ENCODE results near the gene ECE2.

ECE2 gene

DNA sequence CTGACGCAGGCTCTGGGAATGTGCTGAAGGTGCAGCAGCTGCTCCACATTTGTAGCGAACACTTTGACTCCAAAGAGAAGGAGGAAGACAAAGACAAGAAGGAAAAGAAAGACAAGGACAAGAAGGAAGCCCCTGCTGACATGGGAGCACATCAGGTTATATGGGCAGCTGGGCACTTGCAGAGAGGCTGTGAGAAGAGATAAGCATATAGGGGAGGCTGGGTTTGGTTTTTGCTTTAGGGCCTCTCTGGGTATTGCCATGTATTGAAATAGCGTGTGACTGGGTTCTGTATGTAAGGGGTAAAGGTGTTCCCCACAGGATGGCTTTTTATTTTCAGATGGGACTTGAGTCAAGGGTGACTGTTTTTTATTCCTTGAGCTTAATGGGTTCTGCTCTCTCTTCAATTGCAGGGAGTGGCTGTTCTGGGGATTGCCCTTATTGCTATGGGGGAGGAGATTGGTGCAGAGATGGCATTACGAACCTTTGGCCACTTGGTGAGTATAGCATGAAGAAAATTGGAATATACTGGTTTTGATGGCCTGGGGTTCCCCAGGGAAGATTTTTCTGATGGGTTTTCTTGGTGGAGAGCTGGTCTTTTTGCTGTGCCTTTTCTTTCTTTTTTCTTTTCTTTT lies 30.6 kb downstream of the ECE2 start:
- no peak overlapping the region for H3K27ac ChIP-seq
- DNase-seq (ENCODE audit: low read depth, low spot score): no peak

- no peak overlapping the region for H3K27ac ChIP-seq
- no peak for DNase-seq (ENCODE audit: low read depth, low spot score)
Observed at GRCh38 chr3:184307915-184308314, 32.1 kb downstream of the ECE2 start.

DNA sequence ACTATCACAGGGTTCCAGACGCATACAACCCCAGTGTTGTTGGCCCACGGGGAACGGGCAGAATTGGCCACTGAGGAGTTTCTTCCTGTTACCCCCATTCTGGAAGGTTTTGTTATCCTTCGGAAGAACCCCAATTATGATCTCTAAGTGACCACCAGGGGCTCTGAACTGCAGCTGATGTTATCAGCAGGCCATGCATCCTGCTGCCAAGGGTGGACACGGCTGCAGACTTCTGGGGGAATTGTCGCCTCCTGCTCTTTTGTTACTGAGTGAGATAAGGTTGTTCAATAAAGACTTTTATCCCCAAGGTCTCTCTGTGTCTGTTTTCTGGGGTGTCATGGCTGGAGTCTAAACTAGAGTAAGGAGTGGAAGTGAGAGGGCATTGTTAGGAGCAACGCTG lies 32.9 kb downstream of the ECE2 start:
- DNase-seq (ENCODE audit: low read depth, low spot score): no peak

DNA sequence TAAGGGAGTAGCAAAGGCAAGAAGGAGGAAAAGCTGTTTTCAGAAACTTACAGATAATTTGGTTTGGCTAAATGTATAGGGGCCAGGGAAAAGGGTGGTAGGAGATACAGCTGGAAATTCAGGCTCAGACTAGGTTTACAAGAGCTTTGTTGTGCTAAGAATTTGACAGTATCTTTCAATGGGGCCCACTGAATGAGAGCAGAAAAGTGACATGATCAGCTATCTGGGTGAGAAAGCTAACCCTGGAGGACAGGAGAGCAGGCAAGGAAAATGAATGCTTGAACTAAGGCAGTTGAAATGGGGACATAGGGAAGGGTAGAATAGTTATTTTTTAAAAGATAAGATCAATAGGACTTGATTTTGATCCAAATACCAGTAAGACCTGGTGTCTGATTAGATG lies 35.8 kb downstream of the ECE2 start:
- H3K27ac ChIP-seq: peak overlapping the region; percentile 10
- no peak for DNase-seq (ENCODE audit: low read depth, low spot score)

More for the DNA sequence above, 32.9 kb downstream of the ECE2 start:
- no peak overlapping the region for H3K27ac ChIP-seq

- peak within 1 kb of the TSS; percentile 95 for H3K27ac ChIP-seq
- DNase-seq (ENCODE audit: low read depth, low spot score): peak; percentile 72
Observed at GRCh38 chr3:184314363-184314699, 38.5 kb downstream of the ECE2 start, which contains the start of gene EIF4G1. Gene EIF4G1 (plus strand): TSS chr3:184314606. CDS start chr3:184315797, 1,191 bp downstream.

- no peak for DNase-seq (ENCODE audit: low read depth, low spot score)
- peak overlapping the region; percentile 95 for H3K27ac ChIP-seq
Observed at GRCh38 chr3:184314700-184315542, 39.1 kb downstream of the ECE2 start.

DNA sequence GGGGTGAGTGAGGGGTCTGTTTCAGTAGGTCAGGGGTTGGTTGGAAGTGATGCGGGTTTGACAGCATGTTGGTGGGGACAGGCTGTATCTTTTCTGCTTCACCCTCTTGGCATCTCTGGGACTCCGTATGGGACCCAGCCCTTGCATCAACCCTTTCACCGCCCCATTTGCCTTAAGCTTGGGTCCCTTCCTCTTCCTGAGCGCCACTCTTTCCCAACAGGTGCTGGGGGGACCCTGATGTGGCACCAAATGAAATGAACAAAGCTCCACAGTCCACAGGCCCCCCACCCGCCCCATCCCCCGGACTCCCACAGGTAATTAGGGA lies 39.7 kb downstream of the ECE2 start:
- H3K27ac ChIP-seq: peak overlapping the region; percentile 95
- no peak for DNase-seq (ENCODE audit: low read depth, low spot score)

DNA sequence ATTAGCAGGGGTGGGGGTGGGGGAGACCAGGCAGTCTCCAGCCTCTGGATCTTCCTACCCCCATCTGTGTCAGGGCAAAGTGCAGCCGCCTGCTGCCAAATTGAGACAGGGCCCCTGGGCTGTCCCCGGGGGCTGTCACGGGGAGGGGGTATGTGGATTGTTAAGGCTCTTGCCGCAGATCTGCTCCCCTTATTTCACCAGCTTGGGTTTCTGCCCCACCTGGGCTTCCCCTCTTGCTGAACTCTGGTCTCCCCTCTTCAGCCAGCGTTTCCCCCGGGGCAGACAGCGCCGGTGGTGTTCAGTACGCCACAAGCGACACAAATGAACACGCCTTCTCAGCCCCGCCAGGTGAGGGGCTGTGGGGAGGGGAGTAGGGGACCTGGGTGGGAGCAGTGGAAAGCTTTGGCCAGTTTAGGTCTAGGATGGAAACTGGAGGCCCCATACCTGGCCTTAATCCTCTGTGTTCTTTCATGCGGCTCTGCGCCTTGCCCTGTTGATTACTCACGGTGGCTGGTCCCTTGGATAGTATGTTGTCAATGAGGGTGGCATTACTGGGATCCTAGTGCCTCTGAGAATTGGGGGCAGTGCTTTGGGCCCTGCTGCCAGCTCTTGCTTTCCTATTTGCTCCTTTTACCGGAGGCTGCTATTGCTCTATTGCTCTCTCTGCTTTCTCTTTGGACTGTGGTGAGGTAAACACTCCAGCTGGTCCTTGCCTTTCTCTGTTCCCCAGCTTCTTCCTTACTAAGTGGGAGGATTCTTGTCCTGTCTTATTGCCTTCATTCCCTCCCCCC lies 40.2 kb downstream of the ECE2 start:
- DNase-seq (ENCODE audit: low read depth, low spot score): no peak

GRCh38 chr3:184316792-184317191 lies 41.0 kb downstream of the ECE2 start:
- H3K27ac ChIP-seq: peak overlapping the region; percentile 95
- no peak for DNase-seq (ENCODE audit: low read depth, low spot score)

More for the DNA sequence above, 40.2 kb downstream of the ECE2 start:
- H3K27ac ChIP-seq: peak overlapping the region; percentile 95

DNA sequence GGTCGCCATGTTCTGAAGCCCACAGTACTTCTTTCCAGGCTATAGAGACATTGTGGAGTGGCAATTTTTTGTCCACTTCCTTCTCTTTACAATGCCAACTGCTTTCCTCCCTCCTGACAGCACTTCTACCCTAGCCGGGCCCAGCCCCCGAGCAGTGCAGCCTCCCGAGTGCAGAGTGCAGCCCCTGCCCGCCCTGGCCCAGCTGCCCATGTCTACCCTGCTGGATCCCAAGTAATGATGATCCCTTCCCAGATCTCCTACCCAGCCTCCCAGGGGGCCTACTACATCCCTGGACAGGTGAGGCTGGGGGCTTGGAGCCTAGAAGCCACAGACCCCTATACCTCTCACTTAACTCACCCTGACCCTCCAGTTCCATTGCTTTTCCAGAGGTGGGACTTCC lies 41.4 kb downstream of the ECE2 start:
- H3K27ac ChIP-seq: peak overlapping the region; percentile 95
- DNase-seq (ENCODE audit: low read depth, low spot score): no peak

GRCh38 chr3:184320104-184320445 lies 44.3 kb downstream of the ECE2 start:
- no peak for DNase-seq (ENCODE audit: low read depth, low spot score)
- H3K27ac ChIP-seq: peak overlapping the region; percentile 95

- DNase-seq (ENCODE audit: low read depth, low spot score): no peak
- peak overlapping the region; percentile 6 for H3K27ac ChIP-seq
Observed at GRCh38 chr3:184321666-184322065, 45.8 kb downstream of the ECE2 start.

DNA sequence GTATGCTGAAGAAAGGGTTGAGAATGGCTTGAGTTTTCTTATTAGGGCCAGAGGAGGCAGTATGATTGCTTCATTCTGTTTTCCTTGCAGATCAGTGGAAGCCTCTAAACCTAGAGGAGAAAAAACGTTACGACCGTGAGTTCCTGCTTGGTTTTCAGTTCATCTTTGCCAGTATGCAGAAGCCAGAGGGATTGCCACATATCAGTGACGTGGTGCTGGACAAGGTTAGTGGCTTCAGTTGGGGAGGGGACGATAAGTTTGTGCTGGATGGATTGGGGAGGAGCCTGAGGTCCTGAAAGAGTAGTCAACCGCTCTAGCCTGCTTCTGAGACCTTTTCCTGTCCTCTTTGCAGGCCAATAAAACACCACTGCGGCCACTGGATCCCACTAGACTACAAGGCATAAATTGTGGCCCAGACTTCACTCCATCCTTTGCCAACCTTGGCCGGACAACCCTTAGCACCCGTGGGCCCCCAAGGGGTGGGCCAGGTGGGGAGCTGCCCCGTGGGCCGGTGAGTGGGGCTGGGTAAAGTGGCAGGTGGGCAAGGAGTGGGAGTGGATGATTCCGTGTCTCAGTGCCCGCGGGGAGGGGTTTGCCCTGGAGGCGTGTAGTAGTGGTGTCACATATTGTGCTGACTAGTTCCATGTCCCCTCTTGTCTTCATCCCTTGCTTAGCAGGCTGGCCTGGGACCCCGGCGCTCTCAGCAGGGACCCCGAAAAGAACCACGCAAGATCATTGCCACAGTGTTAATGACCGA lies 47.1 kb downstream of the ECE2 start:
- peak overlapping the region; percentile 6 for H3K27ac ChIP-seq
- DNase-seq (ENCODE audit: low read depth, low spot score): no peak

- no peak overlapping the region for H3K27ac ChIP-seq
- no peak for DNase-seq (ENCODE audit: low read depth, low spot score)
Observed at GRCh38 chr3:184323696-184324095, 47.9 kb downstream of the ECE2 start.

DNA sequence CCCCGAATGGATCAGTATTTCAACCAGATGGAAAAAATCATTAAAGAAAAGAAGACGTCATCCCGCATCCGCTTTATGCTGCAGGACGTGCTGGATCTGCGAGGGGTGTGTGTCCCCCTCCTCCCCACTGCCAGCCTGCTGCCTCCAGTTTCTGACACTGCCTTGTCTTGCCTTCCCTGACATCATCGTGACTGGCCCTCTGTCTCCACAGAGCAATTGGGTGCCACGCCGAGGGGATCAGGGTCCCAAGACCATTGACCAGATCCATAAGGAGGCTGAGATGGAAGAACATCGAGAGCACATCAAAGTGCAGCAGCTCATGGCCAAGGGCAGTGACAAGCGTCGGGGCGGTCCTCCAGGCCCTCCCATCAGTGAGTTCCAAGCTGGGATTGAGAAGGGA lies 49.4 kb downstream of the ECE2 start:
- H3K27ac ChIP-seq: peak overlapping the region; percentile 21
- DNase-seq (ENCODE audit: low read depth, low spot score): no peak

- no peak for DNase-seq (ENCODE audit: low read depth, low spot score)
Observed at GRCh38 chr3:184325715-184326369, 50.0 kb downstream of the ECE2 start.

DNA sequence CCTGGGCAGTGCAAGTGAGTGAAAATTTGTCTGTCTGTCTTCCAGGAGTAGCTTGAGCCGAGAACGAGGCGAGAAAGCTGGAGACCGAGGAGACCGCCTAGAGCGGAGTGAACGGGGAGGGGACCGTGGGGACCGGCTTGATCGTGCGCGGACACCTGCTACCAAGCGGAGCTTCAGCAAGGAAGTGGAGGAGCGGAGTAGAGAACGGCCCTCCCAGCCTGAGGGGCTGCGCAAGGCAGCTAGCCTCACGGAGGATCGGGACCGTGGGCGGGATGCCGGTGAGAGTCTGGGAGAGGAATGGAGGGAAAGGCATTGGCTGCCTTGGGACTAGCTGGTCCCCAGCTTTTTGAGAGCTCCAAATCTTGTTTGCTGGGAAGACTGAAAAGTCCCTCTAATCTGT lies 51.3 kb downstream of the ECE2 start:
- DNase-seq (ENCODE audit: low read depth, low spot score): no peak
- H3K27ac ChIP-seq: no peak overlapping the region

More at GRCh38 chr3:184325715-184326369, 50.0 kb downstream of the ECE2 start:
- peak overlapping the region; percentile 21 for H3K27ac ChIP-seq

DNA sequence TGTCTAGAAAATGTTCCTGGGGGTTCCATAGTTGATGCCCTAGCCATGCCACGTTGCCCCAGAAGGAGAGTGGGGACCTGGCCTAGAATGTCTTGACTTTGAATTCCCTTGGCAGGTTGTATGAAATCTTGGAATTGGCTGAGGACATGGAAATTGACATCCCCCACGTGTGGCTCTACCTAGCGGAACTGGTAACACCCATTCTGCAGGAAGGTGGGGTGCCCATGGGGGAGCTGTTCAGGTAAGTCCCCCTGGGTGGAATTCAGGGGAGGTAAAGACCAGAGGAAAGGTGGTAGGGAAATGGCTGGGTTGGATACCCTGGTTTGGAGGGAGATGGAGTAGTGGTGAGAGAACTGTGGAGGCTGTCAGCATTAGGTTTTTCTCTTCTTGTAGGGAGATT lies 52.7 kb downstream of the ECE2 start:
- H3K27ac ChIP-seq: peak overlapping the region; percentile 97

GRCh38 chr3:184332370-184333090 lies 56.7 kb downstream of the ECE2 start:
- DNase-seq (ENCODE audit: low read depth, low spot score): peak; percentile 80
- peak overlapping the region; percentile 97 for H3K27ac ChIP-seq

More for the DNA sequence above, 52.7 kb downstream of the ECE2 start:
- DNase-seq (ENCODE audit: low read depth, low spot score): no peak
